Measurements from ENCODE around the gene TMTC2. TPM values are rescaled to one million over a fixed set of nuclear protein-coding genes. Genes with fewer than 3 reads are reported as not detected.
A peak's percentile ranks its signal among the peaks of the same experiment; 100 is the strongest.

Gene TMTC2
- total RNA-seq, 1 experiment from 2014 or later, result 3.1 TPM

- DNase-seq (ENCODE audit: low read depth), result no peak
- in situ Hi-C loops (cut with HindIII; ENCODE audit: low pct_unique_long_range_greater_than_20kb, low sequenced_read_pairs), result no loop called here
Observed at GRCh38 chr12:82709794-82710355, 23.2 kb downstream of the TMTC2 start.

GRCh38 chr12:82710741-82711140 is 24.0 kb downstream of the TMTC2 start:
- in situ Hi-C loops (cut with HindIII; ENCODE audit: low pct_unique_long_range_greater_than_20kb, low sequenced_read_pairs), result no loop called here
- DNase-seq (ENCODE audit: low read depth), result no peak

DNA sequence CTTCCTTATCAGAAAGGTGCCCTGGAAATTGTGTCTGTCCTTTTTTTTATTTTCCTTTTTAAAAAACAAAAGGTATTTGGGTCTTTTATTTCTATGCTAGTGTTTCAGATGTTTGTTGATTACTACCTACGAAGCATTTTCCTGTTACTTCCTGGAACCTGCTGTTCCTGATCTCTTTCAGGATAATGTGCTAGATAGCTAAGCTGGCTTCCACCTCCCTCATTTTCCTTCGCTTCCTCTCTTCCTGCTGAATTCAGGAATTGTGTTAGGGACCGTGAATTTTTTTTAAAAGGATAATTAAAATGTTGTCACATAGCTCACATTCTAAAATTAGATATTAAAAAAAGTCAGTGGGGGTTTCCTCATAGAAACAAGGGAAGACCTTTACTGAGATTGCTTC is 27.7 kb downstream of the TMTC2 start:
- in situ Hi-C loops (cut with HindIII; ENCODE audit: low pct_unique_long_range_greater_than_20kb, low sequenced_read_pairs), result no loop called here
- DNase-seq (ENCODE audit: low read depth), result no peak

DNA sequence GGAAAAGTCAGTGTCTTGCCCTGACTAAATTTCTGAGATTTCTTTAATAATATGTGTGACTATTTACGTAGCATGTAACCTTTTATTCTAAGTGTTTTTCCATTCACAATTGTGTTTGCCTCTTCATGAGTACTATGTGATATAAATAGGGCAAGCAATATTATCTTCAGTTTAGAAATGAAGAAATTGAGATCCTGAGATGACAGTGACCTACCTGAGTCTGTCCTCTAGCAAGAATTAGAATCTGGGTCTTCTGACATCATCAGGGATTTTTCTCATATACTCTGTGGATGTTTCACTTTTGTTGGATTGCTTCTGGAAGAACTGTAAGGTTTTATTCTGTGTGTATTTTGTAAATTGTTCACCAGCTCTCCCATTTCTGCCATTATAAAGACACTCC is 35.0 kb downstream of the TMTC2 start:
- DNase-seq (ENCODE audit: low read depth), result no peak
- in situ Hi-C loops (cut with HindIII; ENCODE audit: low pct_unique_long_range_greater_than_20kb, low sequenced_read_pairs), result no loop called here

DNA sequence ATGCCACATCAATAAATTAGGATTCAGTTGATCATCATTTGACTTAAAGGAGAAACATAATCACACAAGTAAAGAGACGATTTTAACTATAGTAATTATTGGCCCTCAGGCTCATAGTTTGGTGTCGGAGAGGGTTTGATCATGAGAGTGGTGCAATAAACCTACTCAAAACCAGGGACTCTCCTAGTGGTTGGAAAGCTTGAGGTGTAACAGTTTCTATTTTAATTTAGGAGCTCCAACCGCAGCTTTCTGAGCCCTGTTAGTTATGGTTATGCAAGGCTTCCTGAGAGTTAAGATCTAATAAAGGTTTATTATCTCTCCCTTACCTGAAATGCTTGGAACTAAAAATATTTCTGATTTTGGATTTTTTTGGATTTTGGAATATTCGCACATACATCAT is 36.4 kb downstream of the TMTC2 start:
- DNase-seq (ENCODE audit: low read depth), result no peak
- in situ Hi-C loops (cut with HindIII; ENCODE audit: low pct_unique_long_range_greater_than_20kb, low sequenced_read_pairs), result no loop called here

DNA sequence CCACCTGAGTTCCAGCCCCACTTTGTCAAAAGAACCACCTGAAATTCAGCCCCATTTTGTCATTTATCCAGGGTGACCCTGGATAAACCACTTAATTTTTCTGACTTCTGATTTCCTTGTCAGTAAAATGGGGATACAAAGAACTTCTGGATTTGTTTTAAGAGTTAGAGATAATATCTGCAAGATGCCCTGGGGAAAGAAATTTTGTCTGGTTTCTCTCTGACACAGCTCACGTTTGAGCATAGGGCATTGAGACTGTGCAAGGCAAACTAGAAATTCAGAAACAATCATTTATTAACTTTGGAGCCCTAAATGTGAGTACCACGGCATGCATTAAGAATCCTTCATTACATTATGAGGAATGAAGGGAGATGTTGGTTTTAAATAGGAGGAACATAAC is 37.2 kb downstream of the TMTC2 start:
- DNase-seq (ENCODE audit: low read depth), result no peak
- in situ Hi-C loops (cut with HindIII; ENCODE audit: low pct_unique_long_range_greater_than_20kb, low sequenced_read_pairs), result no loop called here

DNA sequence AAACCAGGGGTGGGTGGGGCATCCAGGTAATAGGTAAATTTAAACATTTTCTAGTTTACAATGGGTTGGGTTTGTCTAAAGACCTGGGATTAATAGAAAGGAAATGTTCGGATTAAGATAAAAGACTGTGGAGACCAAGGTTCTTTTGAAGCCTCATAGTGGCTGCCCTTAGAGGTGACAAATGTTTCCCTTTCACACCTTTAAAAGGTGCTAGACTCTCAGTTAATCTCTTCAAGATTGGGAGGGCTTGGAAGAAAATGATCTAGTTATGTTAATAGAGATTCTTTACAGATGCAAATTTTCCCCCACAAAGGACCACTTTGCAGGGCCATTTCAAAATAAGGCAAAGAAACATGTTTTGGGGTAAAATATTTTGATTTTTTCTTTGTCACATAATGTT is 39.0 kb downstream of the TMTC2 start:
- no peak for DNase-seq (ENCODE audit: low read depth)
- in situ Hi-C loops (cut with HindIII; ENCODE audit: low pct_unique_long_range_greater_than_20kb, low sequenced_read_pairs), result no loop called here

DNA sequence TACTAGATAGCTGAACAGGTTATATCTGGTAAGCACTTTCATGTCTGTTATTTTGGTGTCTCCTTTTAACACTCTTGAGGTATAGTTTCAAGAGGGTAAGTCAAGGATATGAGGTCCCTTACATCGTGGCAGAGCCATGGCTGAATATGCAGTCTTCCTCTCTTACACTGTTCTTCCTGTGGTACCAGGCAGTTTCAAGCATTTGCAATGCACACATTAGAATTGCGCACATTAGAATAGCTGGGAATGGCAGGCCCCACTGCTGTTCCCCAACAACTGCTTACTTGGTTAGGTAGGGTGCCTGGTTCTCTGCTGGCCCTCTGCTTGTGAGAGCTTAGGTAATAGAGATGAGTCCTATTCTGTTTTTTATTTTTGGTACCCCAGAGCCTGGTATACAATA is 41.2 kb downstream of the TMTC2 start:
- in situ Hi-C loops (cut with HindIII; ENCODE audit: low pct_unique_long_range_greater_than_20kb, low sequenced_read_pairs), result no loop called here

DNA sequence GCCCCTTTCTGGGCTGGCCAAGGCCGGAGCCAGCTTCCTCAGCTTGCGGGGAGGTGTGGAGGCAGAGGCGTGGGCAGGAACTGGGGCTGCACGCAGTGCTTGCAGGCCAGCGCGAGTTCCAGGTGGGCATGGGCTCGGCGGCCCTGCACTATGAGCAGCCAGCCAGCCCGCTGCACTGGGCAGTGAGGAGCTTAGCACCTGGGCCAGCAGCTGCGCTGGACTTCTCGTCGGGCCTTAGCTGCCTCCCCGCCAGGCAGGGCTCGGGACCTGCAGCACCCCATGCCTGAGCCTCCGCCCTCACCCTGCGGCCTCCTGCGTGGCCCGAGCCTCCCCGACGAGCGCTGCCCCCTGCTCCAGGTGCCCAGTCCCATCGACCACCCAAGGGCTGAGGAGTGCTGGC is 42.0 kb downstream of the TMTC2 start:
- no peak for DNase-seq (ENCODE audit: low read depth)
- in situ Hi-C loops (cut with HindIII; ENCODE audit: low pct_unique_long_range_greater_than_20kb, low sequenced_read_pairs), result no loop called here

More for the DNA sequence above, 41.2 kb downstream of the TMTC2 start:
- no peak for DNase-seq (ENCODE audit: low read depth)

DNA sequence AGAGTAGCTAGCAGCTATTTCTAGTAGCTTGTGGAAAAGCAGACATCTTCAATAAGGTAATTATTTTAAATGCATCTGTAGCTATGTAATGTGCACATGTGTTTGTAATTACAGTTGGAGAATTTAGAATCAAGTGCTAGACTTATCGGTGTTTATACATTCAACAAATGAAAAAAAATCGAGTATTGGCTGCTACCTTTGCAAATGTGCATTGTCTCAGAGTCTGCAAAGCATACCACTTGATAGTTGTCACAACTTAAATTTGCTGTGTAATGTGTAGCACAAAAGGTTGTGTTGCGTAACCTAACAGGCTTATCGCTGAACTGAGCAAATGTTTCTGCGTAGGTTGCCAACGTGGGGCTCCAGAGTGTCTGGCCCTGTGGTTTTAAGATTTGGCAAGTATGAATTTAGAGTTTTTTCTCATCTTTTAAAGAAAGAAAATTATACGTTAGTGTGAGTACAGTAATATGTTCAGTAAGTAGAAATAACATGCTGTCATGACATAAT is 44.3 kb downstream of the TMTC2 start:
- no peak for DNase-seq (ENCODE audit: low read depth)
- in situ Hi-C loops (cut with HindIII; ENCODE audit: low pct_unique_long_range_greater_than_20kb, low sequenced_read_pairs), result no loop called here

DNA sequence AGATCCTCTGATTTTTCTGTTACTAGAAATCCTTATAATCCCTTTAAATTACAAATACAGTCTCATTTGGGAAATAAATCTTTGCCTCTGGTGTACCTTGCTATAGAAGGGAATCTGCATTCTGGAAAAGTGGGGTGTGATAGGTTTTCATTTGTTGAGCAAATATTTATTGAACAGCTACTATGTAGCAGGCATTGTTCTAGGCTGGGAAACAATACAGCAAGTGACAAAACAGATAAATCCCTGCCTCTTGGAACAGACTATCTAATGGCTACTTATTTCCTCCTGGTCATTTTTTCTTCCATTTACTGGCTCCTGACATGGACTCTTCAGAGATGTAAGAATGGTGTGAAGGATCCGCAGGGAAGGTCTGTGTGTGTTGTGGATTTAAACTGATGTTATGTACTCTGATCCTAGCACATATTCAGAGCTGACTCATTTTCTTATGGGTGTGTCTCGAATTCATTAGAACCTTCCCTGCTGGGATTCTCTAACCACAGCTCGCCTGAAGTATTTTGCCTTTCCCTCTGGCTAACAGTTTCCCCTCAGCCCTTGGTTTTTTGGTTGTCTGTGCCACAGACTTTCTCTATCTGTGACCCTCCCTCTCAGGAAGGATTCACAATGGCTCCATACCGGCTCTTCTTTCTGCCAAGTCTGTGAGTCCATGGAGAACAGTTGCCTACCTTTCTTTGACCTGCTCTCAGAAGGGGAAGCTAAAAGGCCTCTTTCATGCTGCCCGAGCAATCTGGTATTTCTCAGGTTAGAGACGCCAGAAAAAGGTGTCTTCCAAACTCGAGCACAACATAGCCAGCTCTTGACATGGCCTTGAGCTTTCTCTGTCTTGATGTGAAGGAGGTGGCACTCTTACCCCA is 53.7 kb downstream of the TMTC2 start:
- DNase-seq (ENCODE audit: low read depth), result peak; percentile 83

GRCh38 chr12:82745063-82745674 is 58.5 kb downstream of the TMTC2 start:
- in situ Hi-C loops (cut with HindIII; ENCODE audit: low pct_unique_long_range_greater_than_20kb, low sequenced_read_pairs), result no loop called here
- DNase-seq (ENCODE audit: low read depth), result no peak

More for the DNA sequence above, 53.7 kb downstream of the TMTC2 start:
- in situ Hi-C loops (cut with HindIII; ENCODE audit: low pct_unique_long_range_greater_than_20kb, low sequenced_read_pairs), result no loop called here

DNA sequence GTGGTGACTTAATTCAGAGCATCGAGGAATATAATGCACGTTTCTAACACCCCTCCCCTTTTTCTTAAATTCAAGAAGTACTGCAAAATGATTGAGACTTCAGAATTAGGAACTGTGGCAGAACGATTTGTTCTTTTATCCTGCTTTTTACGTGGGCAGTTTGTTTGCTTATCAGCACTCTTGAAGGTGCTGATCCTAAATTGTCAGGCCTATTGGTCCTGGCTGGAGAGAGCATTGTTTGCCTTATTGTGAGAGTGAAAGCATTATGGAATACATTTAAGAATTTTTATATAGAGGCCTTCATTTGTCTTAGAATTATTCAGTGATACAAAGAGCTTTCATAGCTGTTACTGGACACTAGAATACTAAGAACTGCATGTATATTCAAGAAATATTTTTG is 59.1 kb downstream of the TMTC2 start:
- in situ Hi-C loops (cut with HindIII; ENCODE audit: low pct_unique_long_range_greater_than_20kb, low sequenced_read_pairs), result no loop called here

DNA sequence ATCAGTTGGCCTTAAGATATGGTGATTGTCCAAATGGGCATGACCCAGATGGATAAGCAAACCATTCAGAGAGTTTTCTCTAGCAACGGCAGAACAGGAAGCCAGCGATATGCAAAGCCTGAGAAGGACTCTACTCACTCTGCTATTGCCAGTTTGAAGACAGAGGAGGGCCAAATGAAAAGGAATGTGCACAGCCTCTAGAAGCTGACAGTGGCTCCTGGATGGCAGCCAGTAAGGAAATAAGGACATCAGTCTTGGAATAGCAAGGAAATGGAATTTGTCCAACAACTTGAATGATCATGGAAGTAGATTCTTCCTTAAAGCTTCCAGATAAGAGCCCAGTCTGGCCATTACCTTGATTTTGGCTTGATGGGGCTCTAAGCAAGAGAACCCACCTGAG is 60.0 kb downstream of the TMTC2 start:
- in situ Hi-C loops (cut with HindIII; ENCODE audit: low pct_unique_long_range_greater_than_20kb, low sequenced_read_pairs), result no loop called here
- DNase-seq (ENCODE audit: low read depth), result no peak

More for the DNA sequence above, 59.1 kb downstream of the TMTC2 start:
- DNase-seq (ENCODE audit: low read depth), result no peak

DNA sequence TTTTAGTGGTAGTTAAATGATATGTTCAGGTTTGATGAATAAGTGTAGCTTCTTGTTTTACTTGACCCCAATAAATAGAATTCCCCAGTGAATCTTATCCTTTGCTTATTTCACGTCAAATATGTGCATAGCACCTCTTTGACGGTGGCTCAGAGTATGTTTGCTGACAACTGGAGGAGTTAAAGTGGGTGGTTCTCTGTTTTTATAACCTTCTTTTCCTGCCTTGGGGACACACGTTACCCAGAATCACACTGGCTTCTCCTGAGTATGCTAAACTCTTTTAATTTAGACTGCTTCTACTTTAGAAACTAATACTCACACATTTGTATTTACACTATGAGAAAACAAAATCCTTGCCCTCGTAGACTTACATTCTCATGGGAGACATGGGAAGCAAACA is 62.3 kb downstream of the TMTC2 start:
- in situ Hi-C loops (cut with HindIII; ENCODE audit: low pct_unique_long_range_greater_than_20kb, low sequenced_read_pairs), result no loop called here
- no peak for DNase-seq (ENCODE audit: low read depth)

DNA sequence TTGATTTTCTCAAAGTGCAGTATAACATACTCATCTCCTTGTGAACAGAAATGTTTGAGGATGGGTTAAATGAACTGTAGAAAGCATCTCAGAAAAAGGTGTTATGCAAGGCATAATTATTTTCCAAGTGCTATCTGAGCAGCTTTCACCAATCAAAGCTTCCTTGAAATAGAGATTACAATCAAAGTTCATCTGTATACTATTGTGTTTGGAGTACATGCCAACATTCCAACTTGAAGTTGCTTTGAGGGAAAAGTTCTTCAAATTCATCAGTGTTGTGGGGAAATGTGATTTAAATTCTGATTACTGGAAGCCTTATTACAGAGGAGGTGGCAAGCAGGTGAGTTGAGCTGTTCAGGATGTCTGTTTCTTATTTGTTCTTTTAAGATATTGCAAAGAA is 68.2 kb downstream of the TMTC2 start:
- no peak for DNase-seq (ENCODE audit: low read depth)
- in situ Hi-C loops (cut with HindIII; ENCODE audit: low pct_unique_long_range_greater_than_20kb, low sequenced_read_pairs), result no loop called here

- in situ Hi-C loops (cut with HindIII; ENCODE audit: low pct_unique_long_range_greater_than_20kb, low sequenced_read_pairs), result no loop called here
Observed at GRCh38 chr12:82756303-82756702, 69.6 kb downstream of the TMTC2 start.

DNA sequence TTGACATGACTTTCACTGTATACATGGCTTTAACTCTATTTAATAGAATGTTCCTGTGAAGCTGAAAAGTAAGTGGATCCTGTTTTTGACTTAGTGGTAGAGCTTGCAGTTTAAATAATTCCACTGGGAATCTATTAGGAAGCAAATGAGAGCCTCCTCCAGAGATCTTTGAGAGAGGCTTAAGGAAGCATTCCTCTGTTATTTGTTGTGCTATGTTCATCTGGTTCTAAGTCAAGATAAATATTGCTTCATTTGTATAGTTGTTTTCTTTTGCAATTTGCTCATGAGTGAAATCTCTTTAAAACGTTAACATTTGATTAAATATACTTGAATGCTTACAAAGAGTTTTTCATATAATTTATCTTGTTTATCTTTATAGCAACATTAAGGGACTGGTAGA is 70.4 kb downstream of the TMTC2 start:
- DNase-seq (ENCODE audit: low read depth), result no peak
- in situ Hi-C loops (cut with HindIII; ENCODE audit: low pct_unique_long_range_greater_than_20kb, low sequenced_read_pairs), result no loop called here

More at GRCh38 chr12:82756303-82756702, 69.6 kb downstream of the TMTC2 start:
- DNase-seq (ENCODE audit: low read depth), result no peak

GRCh38 chr12:82757656-82758055 is 71.0 kb downstream of the TMTC2 start:
- in situ Hi-C loops (cut with HindIII; ENCODE audit: low pct_unique_long_range_greater_than_20kb, low sequenced_read_pairs), result no loop called here
- DNase-seq (ENCODE audit: low read depth), result no peak

Measured in Caki2 (cell line).